WTC11 (cell line): ENCODE results near the gene SERF2. TPM values are rescaled to one million over a fixed set of nuclear protein-coding genes. Genes with fewer than 3 reads are reported as not detected.

Source experiments
- ATF2 ChIP-seq: sonication (generic); formaldehyde crosslinking; IDR thresholded peaks from 2 replicates; pipeline ENCODE4 v1.8.1; 2022; ENCODE audit warnings: low read depth, missing genetic modification reagents, borderline replicate concordance
- ATF3 ChIP-seq: sonication (generic); formaldehyde crosslinking; conservative IDR thresholded peaks from 2 replicates; pipeline ENCODE4 v1.8.1; 2022; ENCODE audit warnings: mild to moderate bottlenecking, missing genetic modification reagents
- CREM ChIP-seq: sonication (generic); formaldehyde crosslinking; IDR thresholded peaks from 2 replicates; pipeline ENCODE4 v1.8.1; 2022; ENCODE audit warnings: mild to moderate bottlenecking, missing genetic modification reagents, moderate library complexity
- CTCF ChIP-seq: fragments of 200-600 bp; IDR thresholded peaks from 2 replicates; pipeline ENCODE4 v1.8.0; 2022; ENCODE audit warnings: antibody characterized with exemption
- E2F5 ChIP-seq: sonication (generic); formaldehyde crosslinking; IDR thresholded peaks from 2 replicates; pipeline ENCODE4 v1.8.1; 2022; ENCODE audit warnings: mild to moderate bottlenecking, moderate library complexity, missing genetic modification reagents
- ELF4 ChIP-seq: sonication (generic); formaldehyde crosslinking; IDR thresholded peaks from 2 replicates; pipeline ENCODE4 v1.8.1; 2022; ENCODE audit warnings: low read depth, mild to moderate bottlenecking, moderate library complexity, missing genetic modification reagents
- ETV6 ChIP-seq: sonication (generic); formaldehyde crosslinking; IDR thresholded peaks from 2 replicates; pipeline ENCODE4 v1.8.1; 2022; ENCODE audit warnings: mild to moderate bottlenecking, missing genetic modification reagents
- FOXJ3 ChIP-seq: sonication (generic); formaldehyde crosslinking; IDR thresholded peaks from 2 replicates; pipeline ENCODE4 v1.9.0; 2021; ENCODE audit warnings: missing genetic modification reagents, mild to moderate bottlenecking, borderline replicate concordance
- FOXP1 ChIP-seq: sonication (generic); formaldehyde crosslinking; IDR thresholded peaks from 2 replicates; pipeline ENCODE4 v1.8.0; 2022; ENCODE audit warnings: missing genetic modification reagents, mild to moderate bottlenecking, moderate library complexity, borderline replicate concordance
- HMGXB4 ChIP-seq: sonication (generic); formaldehyde crosslinking; IDR thresholded peaks from 2 replicates; pipeline ENCODE4 v1.8.1; 2023; ENCODE audit warnings: mild to moderate bottlenecking, moderate library complexity, missing genetic modification reagents
- MAX ChIP-seq: sonication (generic); formaldehyde crosslinking; IDR thresholded peaks from 2 replicates; pipeline ENCODE4 v1.8.0; 2022; ENCODE audit warnings: mild to moderate bottlenecking, missing genetic modification reagents
- PRDM15 ChIP-seq: sonication (generic); formaldehyde crosslinking; IDR thresholded peaks from 2 replicates; pipeline ENCODE4 v1.8.0; 2022; ENCODE audit warnings: missing genetic modification reagents
- PREB ChIP-seq: sonication (generic); formaldehyde crosslinking; IDR thresholded peaks from 2 replicates; pipeline ENCODE4 v1.8.1; 2022; ENCODE audit warnings: mild to moderate bottlenecking, missing genetic modification reagents, moderate library complexity, borderline replicate concordance
- RORB ChIP-seq: fragments of 250-450 bp; sonication (Bioruptor Pico); IDR thresholded peaks from 2 replicates; pipeline ENCODE4 v1.9.0; 2021; ENCODE audit warnings: mild to moderate bottlenecking
- SP1 ChIP-seq: sonication (generic); formaldehyde crosslinking; conservative IDR thresholded peaks from 2 replicates; pipeline ENCODE4 v1.8.1; 2022; ENCODE audit warnings: missing genetic modification reagents
- TCF7 ChIP-seq: sonication (generic); formaldehyde crosslinking; IDR thresholded peaks from 2 replicates; pipeline ENCODE4 v1.8.0; 2022; ENCODE audit warnings: mild to moderate bottlenecking, low read depth, missing genetic modification reagents, moderate library complexity
- USF1 ChIP-seq: sonication (generic); formaldehyde crosslinking; IDR thresholded peaks from 2 replicates; pipeline ENCODE4 v1.8.0; 2022; ENCODE audit warnings: mild to moderate bottlenecking, missing genetic modification reagents
- USF2 ChIP-seq: sonication (generic); formaldehyde crosslinking; IDR thresholded peaks from 2 replicates; pipeline ENCODE4 v1.8.1; 2023; ENCODE audit warnings: mild to moderate bottlenecking, missing genetic modification reagents, moderate library complexity
- ZNF263 ChIP-seq: sonication (generic); formaldehyde crosslinking; IDR thresholded peaks from 2 replicates; pipeline ENCODE4 v1.8.1; 2022; ENCODE audit warnings: low read depth, mild to moderate bottlenecking, moderate library complexity, missing genetic modification reagents
- ZNF396 ChIP-seq: fragments of 250-450 bp; sonication (Bioruptor Pico); IDR thresholded peaks from 2 replicates; pipeline ENCODE4 v1.8.0; 2021; ENCODE audit warnings: mild to moderate bottlenecking, moderate library complexity, borderline replicate concordance
- ZNF423 ChIP-seq: fragments of 250-450 bp; sonication (Bioruptor Pico); IDR thresholded peaks from 2 replicates; pipeline ENCODE4 v2.1.2; 2022; ENCODE audit warnings: mild to moderate bottlenecking, moderate library complexity
- ZNF671 ChIP-seq: fragments of 250-450 bp; sonication (Bioruptor Pico); IDR thresholded peaks from 2 replicates; pipeline ENCODE4 v1.8.0; 2021; ENCODE audit warnings: mild to moderate bottlenecking
- ZSCAN18 ChIP-seq: fragments of 250-450 bp; sonication (Bioruptor Pico); IDR thresholded peaks from 2 replicates; pipeline ENCODE4 v2.1.2; 2022; ENCODE audit warnings: mild to moderate bottlenecking, moderate library complexity
- total RNA-seq: library from RNA; stranded (reverse); gene quantifications from 3 replicates; pipeline ENCODE4 v1.2.3, GENCODE V29; 2021

Gene SERF2
- total RNA-seq, 1 experiment from 2014 or later: 694 TPM

GRCh38 chr15:43791993-43792760 lies at the start of gene SERF2 (continued):
- TF ChIP-seq ATF2 (CRISPR knock-in tag): no peak
- no peak for TF ChIP-seq ELF4 (CRISPR knock-in tag)
- no peak for TF ChIP-seq FOXP1 (CRISPR knock-in tag)
- no peak for TF ChIP-seq ZNF396 (CRISPR knock-in tag)
- no peak for TF ChIP-seq FOXJ3 (CRISPR knock-in tag)
- TF ChIP-seq RORB (CRISPR knock-in tag): no peak
- TF ChIP-seq ZNF671: no peak
- TF ChIP-seq TCF7: 0 out of 2 replicates have a peak, but pooled peaks have one; percentile 41
- TF ChIP-seq SP1 (CRISPR knock-in tag): peak; percentile 90
- no peak for TF ChIP-seq ZNF263 (CRISPR knock-in tag)
- TF ChIP-seq ZSCAN18: no peak
- TF ChIP-seq ETV6 (CRISPR knock-in tag): no peak
- TF ChIP-seq HMGXB4 (CRISPR knock-in tag): no peak
- TF ChIP-seq USF1 (CRISPR knock-in tag): peak; percentile 99
- no peak for TF ChIP-seq CTCF
- TF ChIP-seq MAX (CRISPR knock-in tag): peak; percentile 89
- TF ChIP-seq ATF3 (CRISPR knock-in tag): no peak
- TF ChIP-seq USF2: peak; percentile 98
- no peak for TF ChIP-seq ZNF423 (CRISPR knock-in tag)
- TF ChIP-seq CREM (CRISPR knock-in tag): 0 out of 2 replicates have a peak, but pooled peaks have one; percentile 58
- no peak for TF ChIP-seq PREB (CRISPR knock-in tag)
- TF ChIP-seq E2F5 (CRISPR knock-in tag): peak; percentile 76; the same call in 1 of the 2 replicates
- TF ChIP-seq PRDM15 (CRISPR knock-in tag): no peak
